GM19397 (cell line): ENCODE measurements around the gene PLEK.
A peak's percentile ranks its signal among the peaks of the same experiment; 100 is the strongest.
"Not testable (repeated sequence)": the region's sequence is repeated elsewhere in the genome, so short reads cannot be mapped to it uniquely, and the experiment has no call there.

ENCODE experiments used
- ATAC-seq: cut with Tn5 transposase; IDR thresholded peaks from one replicate; pipeline ENCODE4 v1.9.1; 2021; ENCODE audit warnings: mild to moderate bottlenecking, moderate library complexity; ENCODE audit not compliant: unreplicated experiment

Gene PLEK

DNA sequence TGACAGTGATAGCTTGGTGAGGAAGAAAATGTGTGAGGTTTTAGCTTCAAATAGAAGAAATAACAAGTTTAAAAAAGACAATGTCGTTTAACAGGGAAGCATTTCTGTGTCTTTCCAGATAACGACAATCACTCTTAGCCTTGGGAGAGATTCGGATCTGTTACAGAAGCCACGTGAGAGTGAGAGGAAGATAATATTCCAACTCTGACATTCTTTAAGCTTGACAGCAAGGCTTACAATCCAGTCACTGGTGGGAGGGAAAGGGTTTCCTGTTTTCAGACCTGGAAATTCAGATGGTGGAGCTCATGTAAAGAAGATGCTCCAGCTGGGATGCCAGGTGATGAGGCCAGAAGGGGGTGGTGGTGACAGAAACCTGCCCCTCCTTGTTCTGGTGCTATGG, 71.2 kb downstream of the PLEK start:
- ATAC-seq, result no peak

DNA sequence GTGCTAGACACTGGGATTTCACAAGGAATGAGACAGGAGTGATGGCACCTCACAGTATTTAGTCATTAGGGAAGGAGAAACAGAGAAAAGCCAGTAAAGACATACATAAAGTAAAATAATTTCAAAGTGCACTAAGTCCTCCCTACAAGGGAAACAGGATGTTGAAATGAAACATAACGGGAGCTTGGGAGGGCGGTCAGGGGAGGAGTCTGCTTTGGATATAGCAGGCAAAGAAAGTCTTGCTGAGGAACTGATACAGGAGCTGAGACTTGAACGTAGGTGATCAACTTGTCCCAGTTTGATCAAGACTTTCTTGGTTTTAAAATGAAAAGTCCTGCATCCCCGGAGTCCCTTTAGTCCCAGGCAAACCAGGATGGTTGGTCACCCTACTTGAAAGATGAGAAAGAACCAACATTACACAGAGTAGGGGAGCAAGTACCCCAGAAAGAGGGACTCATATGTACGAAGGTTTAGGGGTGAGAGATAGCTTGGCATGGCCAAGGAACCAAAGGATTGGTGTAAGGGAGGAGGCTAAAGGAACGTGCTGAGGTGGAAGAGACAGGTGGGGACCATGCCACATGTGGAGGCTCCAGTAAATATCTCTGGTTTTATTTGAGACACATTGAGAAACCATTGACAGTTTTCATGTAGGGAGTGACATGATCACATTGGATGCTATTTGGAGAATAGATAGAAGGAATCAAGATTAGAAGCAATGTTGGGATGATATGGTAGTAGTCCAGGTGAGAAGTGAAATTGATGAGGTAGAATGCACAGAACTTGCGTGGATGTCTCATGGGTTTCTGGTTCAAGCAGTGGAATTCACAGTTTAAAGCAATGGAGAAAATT, 73.6 kb downstream of the PLEK start:
- no peak for ATAC-seq

DNA sequence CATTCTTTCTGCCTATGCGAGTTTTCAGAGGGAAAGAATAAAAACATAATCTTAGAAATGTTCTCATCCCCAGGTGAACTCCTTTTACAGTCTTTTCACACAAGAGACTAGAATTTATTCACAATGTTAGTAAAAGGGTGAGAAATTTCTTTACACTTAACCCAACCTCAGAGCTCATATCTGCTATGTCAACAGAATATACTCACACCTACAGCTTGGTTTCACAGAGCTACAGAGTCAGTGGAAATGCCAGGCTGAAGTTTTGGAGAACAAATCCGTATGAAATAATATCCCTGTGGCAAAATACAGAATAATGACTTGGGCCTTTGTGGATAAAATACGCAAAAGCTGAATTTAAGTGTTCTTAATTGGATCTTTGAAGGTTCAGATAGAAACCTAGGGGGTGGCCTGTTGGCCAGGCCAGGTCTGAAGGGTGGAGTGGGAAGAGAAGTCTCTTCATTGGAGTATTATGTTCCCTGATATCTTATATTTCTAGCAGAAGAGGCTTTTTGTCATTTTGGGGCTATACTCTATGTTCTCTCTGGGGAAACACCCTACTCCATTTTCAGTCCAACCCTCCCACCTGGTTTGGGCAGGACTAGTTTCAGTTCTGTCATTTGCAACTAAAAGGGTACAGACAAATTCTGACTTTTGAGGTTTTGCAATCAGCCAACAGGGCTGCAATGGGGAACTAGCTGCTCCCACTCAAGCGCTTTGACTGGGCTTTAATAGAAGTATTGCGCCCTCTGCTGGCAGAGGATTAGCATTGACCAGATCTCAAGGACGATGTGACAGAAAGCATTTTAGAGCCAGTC, 76.3 kb downstream of the PLEK start:
- peak; percentile 98 for ATAC-seq

DNA sequence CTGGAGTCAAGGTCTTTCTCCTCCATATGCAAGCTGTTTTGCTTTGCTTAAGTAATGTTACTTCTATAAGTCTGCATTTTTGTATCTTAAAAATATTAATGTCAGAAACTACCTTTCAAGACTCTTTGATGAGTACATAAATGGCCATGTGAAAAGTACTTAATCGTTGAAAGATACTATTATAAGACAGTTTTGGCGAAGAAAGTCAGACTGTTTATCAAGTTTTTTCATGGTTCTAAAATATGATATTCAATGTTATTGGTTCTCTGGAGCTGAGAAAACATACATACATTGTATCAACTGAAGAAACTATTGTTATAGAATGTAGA, 76.9 kb downstream of the PLEK start:
- no peak for ATAC-seq

DNA sequence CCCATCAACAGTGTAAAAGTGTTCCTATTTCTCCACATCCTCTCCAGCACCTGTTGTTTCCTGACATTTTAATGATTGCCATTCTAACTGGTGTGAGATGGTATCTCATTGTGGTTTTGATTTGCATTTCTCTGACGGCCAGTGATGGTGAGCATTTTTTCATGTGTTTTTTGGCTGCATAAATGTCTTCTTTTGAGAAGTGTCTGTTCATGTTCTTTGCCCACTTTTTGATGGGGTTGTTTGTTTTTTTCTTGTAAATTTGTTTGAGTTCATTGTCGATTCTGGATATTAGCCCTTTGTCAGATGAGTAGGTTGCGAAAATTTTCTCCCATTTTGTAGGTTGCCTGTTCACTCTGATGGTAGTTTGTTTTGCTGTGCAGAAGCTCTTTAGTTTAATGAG, 81.3 kb downstream of the PLEK start:
- ATAC-seq, result not testable (repeated sequence)
